Measurements from ENCODE around the gene ZEB1.

The ZEB1 gene

DNA sequence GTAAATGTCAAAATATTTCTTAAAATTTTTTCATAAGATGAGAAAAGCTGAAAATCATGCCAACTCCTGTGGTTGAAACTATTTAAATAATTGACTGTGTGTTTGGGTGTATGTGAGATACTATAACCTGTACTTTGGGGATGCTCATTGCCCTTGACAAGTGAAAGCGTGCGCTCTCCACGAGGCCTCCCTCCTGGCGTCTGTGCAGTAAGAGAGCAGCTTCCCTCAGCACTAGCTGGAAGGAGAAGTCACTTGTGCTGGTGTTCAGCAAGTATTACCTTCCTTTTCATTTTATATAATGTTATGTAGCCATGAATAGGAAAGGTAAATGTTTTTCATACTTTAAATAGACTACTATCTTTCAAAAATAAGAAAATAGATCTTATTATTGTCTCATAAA is 118.9 kb downstream of the ZEB1 start:
- TF ChIP-seq, protein P1, sequence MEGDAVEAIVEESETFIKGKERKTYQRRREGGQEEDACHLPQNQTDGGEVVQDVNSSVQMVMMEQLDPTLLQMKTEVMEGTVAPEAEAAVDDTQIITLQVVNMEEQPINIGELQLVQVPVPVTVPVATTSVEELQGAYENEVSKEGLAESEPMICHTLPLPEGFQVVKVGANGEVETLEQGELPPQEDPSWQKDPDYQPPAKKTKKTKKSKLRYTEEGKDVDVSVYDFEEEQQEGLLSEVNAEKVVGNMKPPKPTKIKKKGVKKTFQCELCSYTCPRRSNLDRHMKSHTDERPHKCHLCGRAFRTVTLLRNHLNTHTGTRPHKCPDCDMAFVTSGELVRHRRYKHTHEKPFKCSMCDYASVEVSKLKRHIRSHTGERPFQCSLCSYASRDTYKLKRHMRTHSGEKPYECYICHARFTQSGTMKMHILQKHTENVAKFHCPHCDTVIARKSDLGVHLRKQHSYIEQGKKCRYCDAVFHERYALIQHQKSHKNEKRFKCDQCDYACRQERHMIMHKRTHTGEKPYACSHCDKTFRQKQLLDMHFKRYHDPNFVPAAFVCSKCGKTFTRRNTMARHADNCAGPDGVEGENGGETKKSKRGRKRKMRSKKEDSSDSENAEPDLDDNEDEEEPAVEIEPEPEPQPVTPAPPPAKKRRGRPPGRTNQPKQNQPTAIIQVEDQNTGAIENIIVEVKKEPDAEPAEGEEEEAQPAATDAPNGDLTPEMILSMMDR (IDR thresholded peaks at IDR 0.05; ENCODE audit: low read depth, low read length): no peak
- no peak overlapping the region for H3K27ac ChIP-seq
- no peak overlapping the region for H3K4me3 ChIP-seq (ENCODE audit: low read depth, low read length)

DNA sequence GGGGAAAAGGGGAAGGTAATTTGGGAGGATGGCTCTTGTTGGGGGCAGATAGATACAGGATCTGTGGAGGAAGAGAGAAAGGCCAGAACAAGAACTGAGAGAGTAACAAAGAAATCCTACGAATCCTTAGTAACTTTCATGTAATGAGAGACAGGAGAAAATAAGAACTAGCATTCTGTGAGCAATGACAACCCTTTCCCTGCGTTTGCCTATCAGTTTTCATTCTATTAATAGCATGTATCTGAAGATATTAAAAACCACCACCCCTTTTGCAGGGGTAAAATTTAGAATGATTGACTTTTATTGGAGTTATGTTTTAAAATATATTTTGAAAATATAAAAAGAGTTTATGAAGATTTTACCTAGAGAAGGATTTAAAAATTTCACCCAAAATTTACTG is 132.8 kb downstream of the ZEB1 start:
- TF ChIP-seq, protein P1 (IDR thresholded peaks at IDR 0.05; ENCODE audit: low read depth, low read length): no peak
- Histone ChIP-seq H3K27ac (no peak overlapping the region), H3K36me3 (no peaks in the 10 kb centered on the region), H3K4me3 (ENCODE audit: low read depth, low read length) (no peak overlapping the region), H3K9me3 (ENCODE audit: severe bottlenecking) (no peaks in the 10 kb centered on the region), H3K27me3 (ENCODE audit: insufficient read depth, low read depth, severe bottlenecking) (no peaks in the 10 kb centered on the region)
- no peak for DNase-seq

More for the DNA sequence above, 118.9 kb downstream of the ZEB1 start:
- H3K9me3 ChIP-seq (ENCODE audit: severe bottlenecking): no peaks in the 10 kb centered on the region
- no peak for DNase-seq
- H3K36me3 ChIP-seq: no peaks in the 10 kb centered on the region
- H3K27me3 ChIP-seq (ENCODE audit: insufficient read depth, low read depth, severe bottlenecking): no peaks in the 10 kb centered on the region

DNA sequence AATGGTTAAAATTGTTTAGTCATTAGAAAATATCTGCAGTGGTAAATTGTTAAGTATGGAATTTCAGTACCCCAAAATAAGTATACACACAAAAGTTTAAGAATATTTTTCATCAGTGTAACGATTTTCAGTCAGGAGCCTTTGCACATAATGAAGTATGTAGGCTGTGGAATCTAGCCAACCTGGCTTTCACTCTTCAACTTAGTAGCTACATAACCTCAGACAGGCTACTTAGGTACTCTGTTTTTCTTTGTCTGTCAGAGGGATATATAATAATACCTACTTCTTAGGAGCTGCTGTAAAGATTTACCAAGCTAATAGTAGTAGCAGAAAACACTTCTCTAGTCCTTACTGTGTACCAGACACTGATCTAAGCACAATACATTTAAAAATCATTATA is 137.5 kb downstream of the ZEB1 start:
- no peak overlapping the region for H3K27ac ChIP-seq
- TF ChIP-seq, protein P1 (IDR thresholded peaks at IDR 0.05; ENCODE audit: low read depth, low read length): no peak

DNA sequence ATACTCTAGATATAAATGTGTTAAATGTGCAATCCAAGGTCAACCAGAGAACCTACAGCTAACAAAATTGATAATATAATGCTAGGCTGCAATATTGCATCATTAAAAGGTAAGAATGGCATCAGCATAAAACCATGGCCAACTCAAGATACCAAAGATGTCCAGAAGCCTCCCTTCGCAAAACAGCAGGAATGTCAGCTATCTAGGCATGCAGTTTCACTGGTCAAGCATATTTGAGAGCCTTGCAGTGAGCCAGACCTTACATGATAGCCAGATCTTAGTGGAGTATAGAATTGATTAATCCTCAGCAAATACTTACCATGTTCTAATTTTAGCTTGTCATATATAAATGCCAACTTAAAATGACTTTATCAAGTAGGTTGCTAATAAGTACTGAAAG is 138.8 kb downstream of the ZEB1 start:
- DNase-seq: no peak
- no peaks in the 10 kb centered on the region for H3K27me3 ChIP-seq (ENCODE audit: insufficient read depth, low read depth, severe bottlenecking)
- H3K27ac ChIP-seq: no peak overlapping the region
- no peak overlapping the region for H3K4me3 ChIP-seq (ENCODE audit: low read depth, low read length)
- TF ChIP-seq, protein P1 (IDR thresholded peaks at IDR 0.05; ENCODE audit: low read depth, low read length): no peak
- no peaks in the 10 kb centered on the region; the same call in 1 of the 2 replicates for H3K36me3 ChIP-seq
- H3K9me3 ChIP-seq (ENCODE audit: severe bottlenecking): no peaks in the 10 kb centered on the region

More for the DNA sequence above, 137.5 kb downstream of the ZEB1 start:
- Histone ChIP-seq H3K4me3 (ENCODE audit: low read depth, low read length) (no peak overlapping the region), H3K36me3 (no peaks in the 10 kb centered on the region), H3K27me3 (ENCODE audit: insufficient read depth, low read depth, severe bottlenecking) (no peaks in the 10 kb centered on the region), H3K9me3 (ENCODE audit: severe bottlenecking) (no peaks in the 10 kb centered on the region)
- no peak for DNase-seq

DNA sequence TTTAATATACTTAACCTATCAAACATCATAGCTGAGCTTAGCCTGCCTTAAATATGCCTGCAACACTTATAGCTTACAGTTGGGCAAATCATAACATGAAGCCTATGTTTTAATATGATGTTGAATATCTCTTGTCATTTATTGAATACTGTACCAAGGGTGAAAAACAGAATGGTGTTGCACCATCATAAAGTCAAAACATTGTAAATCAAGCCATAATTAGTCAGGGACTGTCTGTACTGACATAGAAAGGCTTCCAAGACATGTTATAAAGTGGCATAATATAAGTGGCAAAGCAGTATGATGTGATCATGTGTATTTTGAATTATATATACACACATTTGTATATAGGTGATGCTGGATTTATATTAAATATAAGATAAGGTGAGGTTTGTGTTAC is 140.0 kb downstream of the ZEB1 start:
- DNase-seq: no peak
- Histone ChIP-seq H3K27ac (no peak overlapping the region), H3K9me3 (ENCODE audit: severe bottlenecking) (no peaks in the 10 kb centered on the region), H3K36me3 (no peaks in the 10 kb centered on the region; the same call in 1 of the 2 replicates), H3K4me3 (ENCODE audit: low read depth, low read length) (no peak overlapping the region), H3K27me3 (ENCODE audit: insufficient read depth, low read depth, severe bottlenecking) (no peaks in the 10 kb centered on the region)
- TF ChIP-seq, protein P1 (IDR thresholded peaks at IDR 0.05; ENCODE audit: low read depth, low read length): no peak

DNA sequence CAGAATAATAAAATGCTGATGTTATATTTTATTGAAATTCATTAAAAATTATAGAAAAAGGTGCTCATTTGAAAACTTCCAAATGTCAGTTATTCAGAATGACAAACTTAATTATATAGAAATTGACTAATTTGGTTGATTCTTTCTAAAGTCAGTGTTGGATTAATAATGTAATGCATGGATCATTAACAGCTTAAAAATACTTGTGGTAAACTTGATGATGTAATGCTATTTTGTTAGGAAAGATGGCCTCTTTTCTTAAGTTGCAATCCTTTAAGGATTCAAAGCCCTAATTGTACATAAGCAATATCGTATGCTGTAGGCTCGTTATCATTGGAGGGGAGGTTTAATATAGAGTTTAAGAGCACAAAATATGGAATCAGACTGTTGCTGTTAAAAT is 141.2 kb downstream of the ZEB1 start:
- H3K27me3 ChIP-seq (ENCODE audit: insufficient read depth, low read depth, severe bottlenecking): no peaks in the 10 kb centered on the region
- TF ChIP-seq, protein P1 (IDR thresholded peaks at IDR 0.05; ENCODE audit: low read depth, low read length): no peak
- no peak overlapping the region for H3K27ac ChIP-seq
- H3K9me3 ChIP-seq (ENCODE audit: severe bottlenecking): no peaks in the 10 kb centered on the region
- no peak overlapping the region for H3K4me3 ChIP-seq (ENCODE audit: low read depth, low read length)
- H3K36me3 ChIP-seq: peaks cover 6% of the 10 kb centered on the region
- DNase-seq: no peak

Data from WERI-Rb-1 (cell line).